Fibroblast of gingiva (primary cell): ENCODE results near the gene CEP131.

ENCODE experiments used
- DNase-seq: peaks from one replicate; pipeline ENCODE4 v3.0.0-alpha.2; 2011; ENCODE audit warnings: low read depth

The CEP131 gene

DNA sequence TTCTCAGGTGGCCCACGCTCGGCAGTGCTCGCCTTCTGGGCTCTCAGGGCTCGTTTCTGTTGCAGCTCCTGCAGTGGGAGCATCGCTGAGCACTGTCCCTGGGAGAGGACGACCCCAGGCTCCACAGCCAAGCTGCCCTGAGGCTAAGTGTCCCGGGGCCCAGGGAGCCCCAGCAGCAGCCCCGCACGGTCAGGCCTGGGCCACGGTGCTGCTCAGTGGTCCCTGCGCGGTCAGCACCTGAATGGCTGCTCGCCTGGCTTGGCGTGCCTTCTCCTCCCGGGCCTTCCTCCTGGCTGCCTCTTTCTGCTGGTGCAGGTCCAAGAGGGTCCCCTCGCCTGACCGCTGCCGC lies 23.3 kb downstream of the CEP131 start:
- no peak for DNase-seq

DNA sequence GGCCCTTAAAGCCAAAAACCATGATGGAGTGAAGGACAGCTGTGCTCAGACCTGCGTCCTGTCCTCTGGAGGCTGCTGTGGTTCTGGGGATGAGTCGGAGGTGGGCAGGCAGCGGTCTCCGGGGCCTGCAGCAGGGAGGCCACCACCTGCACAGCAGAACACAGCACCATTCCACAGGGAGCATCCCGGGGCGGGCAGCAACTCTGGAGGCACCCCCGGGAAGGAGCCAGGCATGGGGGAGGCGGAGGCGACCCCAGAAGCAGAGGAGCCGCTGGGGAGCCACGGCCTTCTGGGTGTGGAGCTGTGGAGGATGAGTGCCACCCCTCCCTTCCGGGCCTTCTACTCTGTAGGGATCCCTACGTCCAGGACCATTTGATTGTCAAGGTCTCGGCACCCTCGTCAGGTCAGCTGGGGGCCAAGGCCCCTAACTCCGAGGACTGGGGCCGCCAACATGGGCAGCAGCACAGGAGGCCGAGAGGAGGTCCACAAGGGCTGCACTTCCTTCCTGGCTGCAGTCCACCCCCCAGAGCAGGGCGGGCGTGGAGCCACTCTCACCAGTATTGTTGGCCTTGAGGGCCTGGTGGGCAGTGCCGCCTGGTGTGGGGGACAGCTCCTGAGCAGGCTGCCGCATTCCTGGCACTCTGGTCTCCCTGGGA lies 23.8 kb downstream of the CEP131 start:
- DNase-seq: no peak

DNA sequence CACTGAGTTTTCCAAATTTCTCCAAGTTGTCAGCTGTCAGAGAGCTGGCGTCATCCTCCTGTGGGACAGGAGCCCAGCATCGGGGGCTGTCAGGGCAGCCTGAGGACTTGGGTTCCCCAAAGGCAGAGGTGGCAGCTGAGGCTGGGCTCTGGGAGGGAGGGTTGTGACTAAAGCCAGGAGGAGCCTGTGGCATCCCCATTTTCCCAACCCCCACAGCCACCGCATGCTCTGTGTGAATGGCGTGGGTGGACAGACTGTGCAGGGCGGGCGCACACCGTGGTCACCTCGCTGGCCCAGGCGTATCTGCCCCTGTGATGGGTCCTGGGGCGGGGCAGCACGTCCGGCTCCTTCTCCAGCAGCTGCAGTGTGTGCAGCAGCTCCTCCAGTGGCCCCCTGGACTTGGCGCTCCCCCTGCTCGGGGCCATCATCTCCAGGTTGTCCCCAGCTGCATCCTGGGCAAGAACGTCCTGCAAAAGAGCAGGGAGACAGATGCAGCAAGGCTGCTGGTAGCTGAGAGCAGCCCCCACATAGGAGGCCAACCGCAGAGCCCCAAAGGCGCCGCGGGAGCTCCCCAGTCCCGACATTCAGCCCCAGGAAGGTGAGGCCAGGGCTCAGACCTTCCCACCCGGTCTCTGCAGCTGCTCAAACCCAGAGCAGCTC lies 24.8 kb downstream of the CEP131 start:
- DNase-seq: no peak

DNA sequence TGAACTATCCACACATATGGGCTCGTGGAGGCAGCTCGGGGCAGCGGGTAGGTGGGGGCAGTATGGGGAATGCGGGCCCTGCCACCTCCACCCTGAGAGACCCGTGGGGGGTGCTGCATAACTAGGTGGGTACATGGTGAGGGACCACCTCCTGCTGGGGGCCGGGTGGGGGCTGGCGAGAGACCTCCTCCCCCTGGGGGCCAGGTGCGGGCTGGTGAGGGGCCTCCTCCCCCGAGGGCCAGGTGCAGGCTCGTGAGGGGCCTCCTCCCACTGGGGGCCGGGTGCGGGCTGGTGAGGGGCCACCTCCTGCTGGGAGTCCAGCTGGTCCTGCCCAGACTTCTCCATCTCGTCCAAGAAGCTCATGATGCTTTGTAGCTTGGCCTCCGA lies 25.4 kb downstream of the CEP131 start:
- DNase-seq: no peak

DNA sequence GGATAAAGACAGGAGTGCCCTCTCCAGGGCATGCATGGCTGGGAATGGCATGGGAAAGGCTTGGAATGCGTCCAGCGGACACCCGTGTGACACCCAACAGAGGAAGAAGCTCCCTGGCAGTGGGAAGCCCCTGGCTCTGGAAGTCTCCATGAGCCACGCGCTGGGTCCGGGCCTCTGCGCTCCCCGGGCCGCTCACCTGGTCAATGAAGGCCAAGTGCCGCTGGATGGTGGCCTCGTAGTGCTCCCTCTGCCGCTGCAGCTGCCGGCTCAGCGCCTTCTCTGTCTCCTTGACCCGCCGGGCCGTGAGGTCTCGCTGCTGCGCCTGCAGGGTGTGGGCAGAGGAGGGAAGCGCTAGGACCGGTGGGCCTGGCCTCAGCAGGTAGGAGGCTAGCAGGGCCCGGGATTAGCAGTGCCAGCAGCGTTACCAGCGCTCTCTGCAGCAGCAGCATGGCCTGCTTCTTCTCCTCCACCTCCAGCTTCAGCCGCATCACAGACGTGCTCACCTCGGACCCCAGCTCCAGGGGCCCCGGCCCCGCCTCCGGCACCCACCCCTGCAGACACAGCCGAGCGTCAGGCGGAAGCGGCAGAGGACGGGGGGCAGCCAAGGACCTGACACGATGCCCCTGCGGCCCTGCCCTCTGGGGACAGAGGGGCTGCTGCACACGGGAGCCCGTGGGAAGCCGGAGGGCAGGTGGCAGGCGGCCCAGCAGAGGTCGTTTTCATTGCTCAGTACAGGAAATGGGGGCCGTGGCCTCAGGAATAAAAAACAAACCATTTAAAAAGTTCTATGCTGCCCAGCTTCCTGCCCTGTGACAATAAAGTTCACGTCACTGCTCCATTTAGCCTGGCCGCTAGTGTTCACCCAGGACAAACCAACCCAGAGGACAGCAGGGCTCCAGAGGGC lies 26.0 kb downstream of the CEP131 start:
- DNase-seq: no peak

DNA sequence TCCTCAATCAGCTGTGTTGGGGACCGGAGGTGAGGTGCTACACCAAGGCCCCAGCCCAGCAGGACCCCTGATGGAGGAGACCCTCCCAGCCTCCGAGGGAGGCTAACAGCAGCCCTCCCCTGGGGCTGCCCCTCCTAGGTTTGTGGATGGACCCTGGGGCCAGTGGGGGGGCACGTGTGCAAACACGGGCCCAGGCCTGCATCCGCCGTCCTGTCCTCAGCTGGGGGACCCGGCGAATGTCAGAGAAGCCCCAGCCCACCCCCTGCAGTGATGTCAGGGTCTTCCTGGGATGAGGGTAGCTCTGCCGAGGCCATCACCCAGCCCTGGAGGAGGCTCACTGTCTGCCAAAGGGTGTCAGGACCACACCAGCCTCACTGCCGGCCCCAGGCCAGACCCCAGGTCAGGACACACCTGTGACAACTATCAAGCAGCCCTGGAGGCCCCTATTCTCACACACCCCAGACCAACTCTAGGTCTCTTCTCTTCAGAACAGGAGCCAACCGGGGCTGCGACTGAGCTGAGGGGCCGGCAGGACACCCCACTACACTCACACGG lies 26.7 kb downstream of the CEP131 start:
- DNase-seq: no peak

DNA sequence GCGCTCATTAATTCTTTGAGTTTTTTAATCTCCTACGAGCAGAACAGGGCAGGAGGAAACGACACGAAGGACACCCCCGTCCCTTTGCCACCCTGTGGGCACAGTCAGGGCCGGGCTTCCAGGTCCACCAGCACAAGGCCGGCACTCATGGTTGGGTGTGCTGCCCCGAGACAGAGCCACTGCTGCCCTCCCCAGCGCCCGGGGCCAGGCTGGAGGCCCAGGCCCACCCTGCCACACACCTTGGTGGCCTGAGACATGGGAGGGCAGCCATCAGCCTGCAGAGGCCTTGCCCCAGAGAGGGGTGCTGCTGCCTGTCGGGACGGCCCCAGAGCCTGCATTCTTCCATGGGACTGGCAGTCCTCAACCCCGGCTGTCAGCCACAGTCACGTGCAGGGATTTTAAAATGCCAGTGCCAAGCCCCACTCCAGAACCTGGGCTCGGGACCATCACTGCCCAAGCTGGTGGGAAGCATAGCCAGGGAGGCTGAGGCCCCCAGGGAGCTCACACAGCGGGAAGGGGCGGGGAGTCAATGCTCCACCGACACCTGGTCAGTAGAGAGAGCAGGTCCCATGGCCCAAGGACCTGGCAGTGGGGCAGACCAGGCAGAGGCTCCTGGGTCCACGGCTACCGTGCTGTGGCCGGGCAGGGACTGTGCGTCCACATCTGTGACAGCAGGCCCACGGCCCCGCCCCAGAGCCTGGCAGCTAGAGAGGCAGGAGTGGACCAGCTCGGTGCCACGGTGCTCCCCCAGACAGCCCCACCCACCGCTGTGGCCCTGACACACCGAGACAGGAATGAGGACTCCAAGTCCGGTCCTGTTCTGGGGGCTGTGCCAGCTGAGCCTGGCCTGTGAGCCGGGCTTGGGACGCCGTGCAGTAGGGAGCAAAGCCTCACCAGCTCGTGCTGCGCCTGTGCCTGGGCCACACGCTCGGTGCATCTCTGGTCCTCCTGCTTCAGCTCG lies 27.5 kb downstream of the CEP131 start:
- DNase-seq: no peak

DNA sequence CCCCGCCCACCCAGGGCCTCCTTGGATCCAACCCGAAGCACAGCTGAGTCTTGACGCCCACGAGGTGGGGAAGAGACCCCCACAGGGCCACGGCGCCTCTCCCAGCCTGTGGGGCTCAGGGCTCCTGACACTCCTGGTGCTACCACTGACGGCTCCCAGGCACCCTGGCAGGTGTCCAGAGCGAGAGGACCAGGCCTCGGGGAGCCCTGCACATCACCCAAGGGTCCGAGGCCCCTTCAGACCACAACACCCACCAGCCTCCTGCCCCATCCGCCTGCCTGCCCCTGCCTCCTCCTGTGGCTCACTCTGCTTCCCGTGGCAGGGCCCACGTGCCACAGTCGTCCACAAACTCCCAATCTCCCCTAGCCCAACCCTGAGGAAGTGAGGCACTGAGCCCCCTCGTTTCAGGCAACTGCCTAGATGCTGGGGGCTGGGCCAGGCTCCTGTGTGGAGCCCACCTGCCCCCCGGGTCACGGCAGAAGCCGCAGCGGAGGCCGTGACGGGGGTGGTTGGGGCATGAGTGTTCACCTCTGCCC lies 28.5 kb downstream of the CEP131 start:
- DNase-seq: no peak

DNA sequence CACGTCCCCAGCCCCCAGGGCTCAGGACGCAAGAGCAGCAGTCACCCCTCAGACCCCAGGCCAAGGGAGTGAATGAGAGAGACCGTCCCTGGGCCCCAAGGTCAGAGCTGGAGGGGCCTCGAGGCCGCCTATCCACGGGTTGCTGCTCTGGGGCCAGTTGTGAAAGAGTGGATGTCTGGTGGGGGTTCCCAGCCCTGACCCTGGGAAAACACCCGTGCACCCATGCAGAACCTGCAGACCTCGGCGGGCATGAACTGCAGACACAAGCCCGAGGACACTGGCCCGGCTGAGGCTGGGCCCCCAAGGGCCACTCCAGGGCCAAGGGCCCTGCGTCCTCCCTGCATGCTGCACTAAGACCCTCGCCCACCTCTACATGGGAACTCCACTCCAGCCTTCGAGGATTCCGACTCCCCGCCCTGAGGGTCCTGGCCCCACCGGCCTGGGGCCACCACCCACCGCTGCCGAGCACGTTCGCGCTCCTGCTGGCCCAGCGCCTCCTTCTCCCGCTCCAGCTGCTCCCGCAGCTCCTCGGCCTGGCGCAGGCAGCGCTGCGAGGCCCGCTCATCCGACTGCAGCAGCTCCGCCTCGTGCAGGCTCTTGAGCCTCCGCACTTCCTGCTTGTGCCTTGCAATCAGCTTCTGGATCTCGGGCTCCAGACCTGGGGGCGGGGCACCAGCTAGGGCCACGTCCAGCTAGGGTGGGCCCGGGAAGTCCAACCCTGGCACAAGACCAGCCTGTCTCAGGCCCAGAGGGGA lies 29.1 kb downstream of the CEP131 start:
- no peak for DNase-seq

DNA sequence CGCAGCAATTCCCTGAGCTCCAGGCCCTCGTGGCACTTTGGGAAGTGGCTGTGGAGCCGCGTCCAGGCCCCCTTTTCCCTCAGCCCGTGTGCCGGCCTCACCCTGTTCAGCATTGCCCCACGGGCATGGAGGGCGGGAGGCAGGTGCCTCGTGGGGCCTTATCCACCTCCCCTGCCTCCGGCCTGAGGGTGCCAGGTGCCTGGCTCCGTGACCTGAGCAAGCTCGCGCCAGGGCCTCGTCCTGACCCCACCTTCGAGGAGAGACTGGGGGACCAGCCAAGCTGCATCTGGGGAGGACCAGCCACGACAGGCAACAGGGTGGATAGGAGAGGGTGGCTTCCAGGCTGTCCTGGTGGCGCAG lies 29.7 kb downstream of the CEP131 start:
- DNase-seq: no peak

DNA sequence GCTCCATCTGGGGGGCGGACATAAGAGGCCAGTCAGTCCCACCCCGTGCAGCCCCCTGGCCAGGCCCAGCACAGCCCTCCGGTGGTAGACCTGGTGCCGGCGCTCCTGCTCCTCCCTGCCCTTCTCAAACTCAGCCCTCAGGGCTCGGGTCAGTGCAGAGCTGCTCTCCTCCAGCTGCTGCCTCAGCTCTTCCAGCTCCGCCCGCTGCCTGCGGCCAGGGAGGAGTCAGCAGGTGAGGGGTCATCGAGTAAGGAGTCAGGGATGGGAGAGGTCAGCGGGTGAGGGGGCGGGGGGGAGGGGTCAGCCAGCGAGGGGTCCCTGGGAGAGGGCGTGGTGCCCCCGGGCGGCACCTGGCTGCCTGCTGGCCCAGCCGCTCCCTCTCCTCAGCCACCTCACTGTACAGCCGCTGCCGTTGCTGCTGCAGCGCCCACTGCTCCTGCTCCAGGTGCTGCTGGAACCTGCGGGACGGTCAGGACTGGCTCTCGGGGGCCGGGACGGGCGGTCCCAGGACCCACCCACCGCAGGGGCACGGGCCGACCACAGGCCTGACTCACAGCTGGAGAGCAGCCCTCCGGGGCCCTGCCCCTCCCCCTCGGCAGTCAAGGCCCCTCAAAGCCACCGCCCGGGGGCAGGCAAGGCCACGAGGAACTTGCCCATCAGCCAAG lies 30.2 kb downstream of the CEP131 start:
- DNase-seq: no peak

DNA sequence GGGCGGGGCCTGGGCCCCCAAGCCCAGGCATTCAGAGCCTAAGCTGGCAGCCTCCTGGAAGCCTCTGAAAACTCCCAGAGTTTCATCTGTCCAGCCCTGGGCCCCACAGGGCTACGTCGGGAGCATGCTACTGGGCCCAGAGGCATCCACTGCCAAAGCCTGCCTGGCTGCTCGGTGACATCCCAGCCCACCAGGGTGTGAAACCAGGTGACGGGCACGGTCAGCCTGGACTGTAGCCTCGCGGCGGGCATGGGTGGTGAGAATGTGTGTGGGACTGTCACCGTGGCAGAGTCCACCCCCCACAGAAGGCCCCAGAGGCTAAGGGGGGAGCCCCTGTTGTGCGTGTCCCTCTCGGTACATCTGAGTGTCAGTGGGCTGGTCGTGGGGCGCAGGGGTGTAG lies 31.1 kb downstream of the CEP131 start:
- DNase-seq: no peak

DNA sequence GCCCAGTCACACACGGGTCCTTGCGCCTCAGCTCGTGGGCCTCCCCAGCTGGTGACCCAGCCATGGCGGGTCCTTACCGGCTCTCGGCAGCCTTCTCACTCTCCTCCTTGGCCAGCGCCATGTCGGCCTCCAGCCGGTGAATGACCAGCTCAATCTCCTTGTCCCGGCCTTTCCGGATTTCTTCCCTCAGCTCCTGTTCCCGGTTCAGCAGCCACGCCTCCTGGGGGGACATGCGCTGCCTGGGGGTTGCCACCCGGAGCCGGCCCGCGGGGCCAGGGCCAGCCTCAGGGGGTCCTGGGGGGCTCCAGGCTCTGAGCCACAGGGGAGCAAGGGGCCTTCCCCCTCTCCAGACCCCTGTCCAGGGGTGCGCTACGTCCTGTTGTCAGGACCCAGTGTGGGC lies 31.6 kb downstream of the CEP131 start:
- DNase-seq: no peak

DNA sequence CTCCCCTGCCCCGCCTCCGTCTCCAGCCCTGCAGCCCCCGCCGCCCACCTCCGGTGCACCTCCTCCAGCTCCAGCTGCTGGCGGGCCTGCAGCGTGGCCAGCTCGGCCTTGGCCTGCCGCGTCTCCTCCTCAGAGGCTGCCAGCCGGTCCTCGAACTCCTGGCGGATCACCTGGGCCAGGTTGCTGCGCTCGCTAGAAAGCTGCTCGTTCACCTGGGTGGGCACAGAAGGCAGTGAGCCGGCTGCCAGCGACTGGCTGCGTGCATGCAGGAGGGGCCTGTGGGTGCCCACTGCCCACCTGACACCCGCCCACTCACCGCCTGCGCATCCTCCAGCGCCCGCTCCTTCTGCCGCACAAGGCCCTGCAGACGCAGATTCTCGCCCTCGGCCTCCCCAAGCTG lies 32.2 kb downstream of the CEP131 start:
- no peak for DNase-seq

DNA sequence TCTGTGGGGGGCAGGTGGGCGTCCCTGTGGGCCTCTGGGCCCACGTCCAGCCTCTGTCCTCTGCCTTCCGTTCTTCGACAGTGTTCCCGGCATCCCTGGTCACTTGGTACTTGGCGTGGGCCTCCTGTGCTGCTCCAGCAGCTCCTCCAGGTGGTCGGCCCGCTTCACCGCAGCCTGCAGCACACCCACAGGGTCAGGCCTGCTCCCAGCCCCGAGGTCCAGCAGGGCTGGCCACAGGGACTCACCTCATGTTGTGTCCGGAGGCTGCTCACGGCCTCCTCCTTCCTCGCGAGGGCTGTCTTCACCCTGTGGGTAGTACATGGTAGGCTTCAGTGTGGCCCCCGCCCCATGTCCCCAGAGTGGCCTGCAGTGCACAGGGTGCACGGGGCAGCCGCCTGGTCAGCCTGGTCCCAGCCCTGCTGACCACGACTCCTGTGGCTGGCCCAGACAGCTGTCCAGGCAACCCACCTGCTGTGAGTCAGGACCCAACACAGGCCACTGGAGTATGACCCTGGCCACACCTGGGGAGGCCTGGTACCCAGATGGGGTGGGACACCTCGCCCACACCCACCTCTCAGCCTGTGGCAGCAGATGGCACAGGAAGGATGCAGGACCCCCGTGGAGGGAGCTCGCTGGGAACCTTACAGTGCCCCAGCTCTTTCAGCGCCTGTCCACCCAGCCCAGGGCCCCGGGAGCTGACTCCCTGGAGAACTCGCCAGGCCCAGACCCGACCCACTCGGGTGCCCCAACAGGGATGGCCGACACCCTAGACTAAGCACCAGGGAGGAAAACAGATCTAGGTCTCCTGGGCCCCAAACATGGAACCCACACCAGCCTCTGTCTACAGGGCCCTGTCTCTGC lies 32.9 kb downstream of the CEP131 start:
- DNase-seq: no peak

DNA sequence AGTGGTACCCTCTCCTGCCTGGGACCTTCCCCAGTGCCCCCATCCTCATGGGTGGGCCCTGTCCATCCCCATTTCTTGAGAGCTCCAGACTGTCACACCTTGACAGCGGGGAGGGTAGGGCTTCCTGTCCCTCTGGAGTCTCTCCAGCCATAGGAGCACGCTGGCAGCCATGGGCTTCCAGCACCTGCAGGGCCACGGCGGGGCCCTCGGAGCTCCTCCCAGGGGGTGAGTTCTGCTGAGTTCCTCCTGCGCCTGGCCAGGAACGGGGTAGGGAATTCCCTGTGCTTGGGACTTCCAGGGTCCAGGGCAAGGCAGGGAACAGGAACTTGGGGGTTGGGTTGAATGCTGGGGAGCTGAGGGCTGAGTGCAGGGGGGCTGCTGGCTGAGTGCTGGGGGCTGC lies 33.7 kb downstream of the CEP131 start:
- DNase-seq: no peak

DNA sequence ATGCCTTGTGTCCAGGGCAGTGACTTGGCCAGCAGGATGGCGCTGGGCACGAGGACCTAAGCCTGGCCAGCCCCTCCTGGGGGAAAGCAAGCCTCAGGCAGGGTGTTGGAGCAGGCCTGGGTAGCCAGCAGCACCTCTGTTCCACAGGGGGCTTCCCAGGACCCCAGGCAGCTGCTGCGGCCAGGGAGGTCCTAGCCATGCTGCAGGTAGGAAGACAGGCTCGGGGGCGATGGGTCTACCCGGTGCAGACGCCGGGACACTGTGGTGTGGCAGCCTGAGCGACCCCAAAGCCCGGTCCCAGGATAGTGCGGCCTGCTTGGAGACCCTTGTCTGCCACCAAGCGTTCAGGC lies 34.3 kb downstream of the CEP131 start:
- DNase-seq: no peak

DNA sequence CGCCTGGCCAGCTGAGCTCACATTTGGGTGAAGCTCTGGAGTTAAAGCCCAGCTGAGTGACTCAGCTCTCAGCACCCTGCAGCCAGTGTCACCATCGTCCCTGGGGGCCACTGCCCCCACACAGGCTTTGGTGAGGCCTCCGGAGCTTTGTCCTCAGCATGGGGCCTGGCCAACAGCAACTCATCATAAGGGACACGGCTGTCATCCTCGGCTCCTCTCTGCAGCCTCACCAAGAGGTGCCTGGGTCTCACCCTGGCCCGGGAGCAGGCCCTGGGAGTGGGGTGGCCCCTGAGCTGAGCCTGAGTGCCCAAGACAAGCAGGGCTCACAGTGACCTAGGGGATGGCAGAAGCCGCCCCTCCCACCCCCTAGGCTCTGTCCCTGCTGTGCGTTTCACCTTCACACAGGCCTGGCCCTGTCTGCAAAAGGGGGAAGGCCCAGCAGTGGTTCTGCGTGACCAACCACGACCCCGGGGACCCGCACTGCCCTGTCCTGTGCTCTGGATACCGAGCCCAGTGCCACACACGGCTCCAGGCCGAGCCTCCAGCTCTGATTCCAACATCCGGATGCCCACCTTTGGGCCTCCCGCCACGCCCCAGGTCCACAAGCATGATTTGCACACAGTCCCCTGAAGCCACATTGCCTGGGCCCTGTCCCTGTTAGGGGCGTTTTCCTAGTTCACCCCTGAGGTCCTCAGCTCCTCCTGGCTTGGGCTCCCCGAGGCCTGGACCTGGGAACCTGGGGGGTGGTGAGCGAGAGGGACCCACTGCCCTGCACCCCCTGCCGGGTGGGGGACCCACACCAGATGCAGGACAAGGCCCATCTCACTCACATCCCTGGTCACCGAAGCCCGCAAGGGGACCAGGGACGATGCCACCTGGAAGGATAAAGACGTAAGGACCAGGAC lies 34.9 kb downstream of the CEP131 start:
- DNase-seq: no peak
